ENCODE data around the gene AKT2. TPM values are rescaled to one million over a fixed set of nuclear protein-coding genes. Genes with fewer than 3 reads are reported as not detected.

Gene AKT2
- polyA plus RNA-seq, 1 donor (not counting 4 experiments of a cell fraction or from before 2014, with no cell fraction given), result 108 TPM

- DNase-seq (ENCODE audit: low read depth, low spot score), result no peak
- Histone ChIP-seq H3K4me3 (ENCODE audit: control insufficient read depth in 2 of 3, extremely low read depth in 1 of 3, insufficient read depth in 2 of 3, low read depth in 1 of 3, low read length in 3 of 3) (no peak overlapping the region), H3K36me3 (ENCODE audit: control insufficient read depth in 2 of 2, extremely low read depth in 1 of 2, insufficient read depth in 2 of 2, low read length in 2 of 2) (peaks cover 23% of the 10 kb centered on the region in 2 experiments), H3K27ac (ENCODE audit: control insufficient read depth, insufficient read depth, low read length) (no peak overlapping the region), H3K9me1 (ENCODE audit: control insufficient read depth, extremely low read depth, insufficient read depth, low read length) (peaks cover 2% of the 10 kb centered on the region), H3K9me3 (ENCODE audit: control insufficient read depth, low read depth, low read length) (no peaks in the 10 kb centered on the region), H3K79me2 (ENCODE audit: control insufficient read depth, insufficient read depth, low read length) (peaks cover 8% of the 10 kb centered on the region), H3K4me2 (ENCODE audit: control insufficient read depth, extremely low read depth, insufficient read depth, low read depth, low read length) (no peak overlapping the region), H2AFZ (ENCODE audit: control insufficient read depth, low read length) (no peak overlapping the region), H3K27me3 (ENCODE audit: control insufficient read depth, extremely low read depth, insufficient read depth, low read length) (no peaks in the 10 kb centered on the region), H4K20me1 (ENCODE audit: control insufficient read depth, extremely low read depth, insufficient read depth, low read length) (no peaks in the 10 kb centered on the region), H3K4me1 (ENCODE audit: control insufficient read depth, extremely low read depth, insufficient read depth, low read length) (peaks cover 8% of the 10 kb centered on the region), H3K9ac (ENCODE audit: control insufficient read depth, extremely low read depth, insufficient read depth, low read length) (no peak overlapping the region)
- no peak for TF ChIP-seq CTCF (optimal IDR thresholded peaks at IDR 0.05 in 1 of 3, IDR thresholded peaks at IDR 0.05 in 1 of 3, conservative IDR thresholded peaks at IDR 0.05 in 1 of 3; ENCODE audit: extremely low read depth in 1 of 3, insufficient read depth in 2 of 3, low read length in 3 of 3)
- no peak for TF ChIP-seq EZH2 (IDR thresholded peaks at IDR 0.05; ENCODE audit: low read length)
- dilution Hi-C loops (cut with MboI; ENCODE audit: extremely low pct_ligation_motif_present, low sequenced_read_pairs), result no loop called here
- FAIRE-seq, result no peak
These were observed 47.5 kb upstream of the AKT2 start for GRCh38 chr19:40332669-40333068.

- Histone ChIP-seq H3K4me1 (ENCODE audit: control insufficient read depth, extremely low read depth, insufficient read depth, low read length) (peaks cover 8% of the 10 kb centered on the region), H3K27me3 (ENCODE audit: control insufficient read depth, extremely low read depth, insufficient read depth, low read length) (no peaks in the 10 kb centered on the region), H3K27ac (ENCODE audit: control insufficient read depth, insufficient read depth, low read length) (no peak overlapping the region), H3K4me2 (ENCODE audit: control insufficient read depth, extremely low read depth, insufficient read depth, low read depth, low read length) (no peak overlapping the region), H3K9me3 (ENCODE audit: control insufficient read depth, low read depth, low read length) (no peaks in the 10 kb centered on the region), H3K9me1 (ENCODE audit: control insufficient read depth, extremely low read depth, insufficient read depth, low read length) (no peaks in the 10 kb centered on the region), H3K36me3 (ENCODE audit: control insufficient read depth in 2 of 2, extremely low read depth in 1 of 2, insufficient read depth in 2 of 2, low read length in 2 of 2) (peaks cover 29% of the 10 kb centered on the region in 2 experiments), H3K79me2 (ENCODE audit: control insufficient read depth, insufficient read depth, low read length) (no peaks in the 10 kb centered on the region), H3K4me3 (ENCODE audit: control insufficient read depth in 2 of 3, extremely low read depth in 1 of 3, insufficient read depth in 2 of 3, low read depth in 1 of 3, low read length in 3 of 3) (no peak overlapping the region), H3K9ac (ENCODE audit: control insufficient read depth, extremely low read depth, insufficient read depth, low read length) (no peak overlapping the region), H4K20me1 (ENCODE audit: control insufficient read depth, extremely low read depth, insufficient read depth, low read length) (no peaks in the 10 kb centered on the region), H2AFZ (ENCODE audit: control insufficient read depth, low read length) (no peak overlapping the region)
- no peak for DNase-seq (ENCODE audit: low read depth, low spot score)
- dilution Hi-C loops (cut with MboI; ENCODE audit: extremely low pct_ligation_motif_present, low sequenced_read_pairs), result no loop called here
- TF ChIP-seq EZH2 (IDR thresholded peaks at IDR 0.05; ENCODE audit: low read length) (no peak), CTCF (optimal IDR thresholded peaks at IDR 0.05 in 1 of 3, IDR thresholded peaks at IDR 0.05 in 1 of 3, conservative IDR thresholded peaks at IDR 0.05 in 1 of 3; ENCODE audit: extremely low read depth in 1 of 3, insufficient read depth in 2 of 3, low read length in 3 of 3) (no peak)
- peak; percentile 86 for FAIRE-seq
These were observed 45.9 kb upstream of the AKT2 start for GRCh38 chr19:40331052-40331451.

Measured in keratinocyte (primary cell).